ENCODE results near the gene LRRC18.

Gene LRRC18

GRCh38 chr10:48944171-48944570 is 4.5 kb upstream of the LRRC18 start:
- no peaks in the 10 kb centered on the region for H3K27me3 ChIP-seq (ENCODE audit: control insufficient read depth, insufficient read depth, low read length)
- no peak overlapping the region for H3K4me3 ChIP-seq (ENCODE audit: low read length)
- H3K36me3 ChIP-seq (ENCODE audit: control insufficient read depth, low read depth, low read length) = no peaks in the 10 kb centered on the region
- H3K4me1 ChIP-seq (ENCODE audit: control insufficient read depth, low read depth, low read length) = peaks cover 3% of the 10 kb centered on the region
- H3K27ac ChIP-seq (ENCODE audit: low read length) = no peak overlapping the region
- no peaks in the 10 kb centered on the region for H3K9me3 ChIP-seq (ENCODE audit: control insufficient read depth, low read depth, low read length)
- no peak overlapping the region for H3K9ac ChIP-seq (ENCODE audit: low read length)

DNA sequence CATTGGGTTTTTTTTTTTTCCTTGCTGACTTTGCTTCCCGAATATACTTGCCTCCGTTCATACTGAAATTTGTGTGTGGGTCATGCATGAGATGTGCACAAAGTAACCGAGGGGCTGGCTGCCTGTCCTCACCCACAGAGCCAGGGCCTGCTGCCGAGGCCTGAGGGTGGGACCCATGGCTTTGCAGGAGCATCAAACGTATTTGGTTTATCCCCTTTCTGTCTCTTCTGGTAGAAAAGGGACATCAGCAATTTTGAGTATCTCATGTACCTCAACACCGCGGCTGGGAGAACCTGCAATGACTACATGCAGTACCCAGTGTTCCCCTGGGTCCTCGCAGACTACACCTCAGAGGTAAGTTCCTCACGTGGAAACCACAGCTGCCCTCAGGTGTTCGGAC is 3.5 kb upstream of the LRRC18 start:
- Histone ChIP-seq H3K27ac (ENCODE audit: low read length) (no peak overlapping the region), H3K4me3 (ENCODE audit: low read length) (no peak overlapping the region), H3K9me3 (ENCODE audit: control insufficient read depth, low read depth, low read length) (no peaks in the 10 kb centered on the region), H3K36me3 (ENCODE audit: control insufficient read depth, low read depth, low read length) (no peaks in the 10 kb centered on the region), H3K4me1 (ENCODE audit: control insufficient read depth, low read depth, low read length) (peaks cover 3% of the 10 kb centered on the region), H3K27me3 (ENCODE audit: control insufficient read depth, insufficient read depth, low read length) (no peaks in the 10 kb centered on the region), H3K9ac (ENCODE audit: low read length) (no peak overlapping the region)

DNA sequence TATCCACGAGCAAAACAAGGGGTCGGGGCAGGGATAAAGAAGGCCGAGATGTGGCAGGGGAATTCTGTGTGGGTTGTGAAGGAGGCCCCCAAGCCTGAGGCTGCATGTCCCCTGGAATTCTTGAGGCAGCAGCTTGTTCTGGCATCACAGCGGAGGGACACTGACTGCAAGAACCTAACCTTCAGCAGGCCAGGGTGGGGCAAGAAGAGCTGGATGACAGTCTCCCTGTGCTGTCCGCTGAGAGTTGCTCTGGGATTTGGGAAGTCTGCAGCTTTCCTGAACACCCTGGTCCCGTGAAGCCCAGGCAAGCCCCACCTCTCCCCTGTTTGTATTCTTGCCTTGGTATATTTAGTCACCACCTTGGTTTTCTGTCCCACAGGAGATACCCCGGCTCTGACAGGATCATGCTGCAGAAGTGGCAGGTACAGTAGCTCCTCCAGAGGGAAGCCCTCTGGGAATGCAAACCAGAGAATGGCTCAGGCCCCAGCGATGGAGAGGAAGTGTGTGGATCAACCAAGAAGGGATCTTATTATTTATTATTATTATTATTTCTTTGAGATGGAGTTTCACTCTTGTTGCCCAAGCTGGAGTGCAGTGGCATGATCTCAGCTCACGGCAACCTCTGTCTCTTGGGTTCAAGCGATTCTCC is 1.9 kb upstream of the LRRC18 start:
- H3K9ac ChIP-seq (ENCODE audit: low read length) = no peak overlapping the region
- H3K9me3 ChIP-seq (ENCODE audit: control insufficient read depth, low read depth, low read length) = no peaks in the 10 kb centered on the region
- H3K27me3 ChIP-seq (ENCODE audit: control insufficient read depth, insufficient read depth, low read length) = no peaks in the 10 kb centered on the region
- no peak overlapping the region for H3K4me3 ChIP-seq (ENCODE audit: low read length)
- H3K27ac ChIP-seq (ENCODE audit: low read length) = no peak overlapping the region
- H3K36me3 ChIP-seq (ENCODE audit: control insufficient read depth, low read depth, low read length) = no peaks in the 10 kb centered on the region
- H3K4me1 ChIP-seq (ENCODE audit: control insufficient read depth, low read depth, low read length) = peaks cover 3% of the 10 kb centered on the region

- Histone ChIP-seq H3K4me1 (ENCODE audit: control insufficient read depth, low read depth, low read length) (peaks cover under 1% of the 10 kb centered on the region), H3K9me3 (ENCODE audit: control insufficient read depth, low read depth, low read length) (no peaks in the 10 kb centered on the region), H3K9ac (ENCODE audit: low read length) (no peak overlapping the region), H3K27me3 (ENCODE audit: control insufficient read depth, insufficient read depth, low read length) (no peaks in the 10 kb centered on the region), H3K36me3 (ENCODE audit: control insufficient read depth, low read depth, low read length) (no peaks in the 10 kb centered on the region), H3K4me3 (ENCODE audit: low read length) (no peak overlapping the region), H3K27ac (ENCODE audit: low read length) (no peak overlapping the region)
These were observed 1.3 kb upstream of the LRRC18 start for GRCh38 chr10:48940958-48941357.

DNA sequence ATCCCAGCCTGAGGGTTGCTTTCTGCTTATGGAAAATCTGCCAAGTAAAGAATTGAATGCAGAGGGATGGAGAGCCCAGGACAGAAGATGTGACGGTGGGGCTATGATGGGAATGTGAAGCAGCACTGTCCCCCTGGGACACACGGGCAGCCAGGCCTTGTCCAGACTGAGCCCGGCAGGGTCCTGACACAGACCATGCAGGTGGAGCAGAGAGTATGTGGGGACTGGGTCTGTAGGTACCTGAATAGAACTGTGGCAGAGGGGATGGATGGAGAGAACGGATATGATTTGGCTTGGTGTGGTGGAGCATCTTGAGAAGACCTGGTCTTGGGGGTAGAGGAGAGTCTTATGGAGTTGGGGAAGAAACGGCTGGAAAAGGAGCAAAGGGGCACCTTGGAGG is 732 bp upstream of the LRRC18 start:
- H3K27me3 ChIP-seq (ENCODE audit: control insufficient read depth, insufficient read depth, low read length) = no peaks in the 10 kb centered on the region
- H3K36me3 ChIP-seq (ENCODE audit: control insufficient read depth, low read depth, low read length) = no peaks in the 10 kb centered on the region
- no peak overlapping the region for H3K9ac ChIP-seq (ENCODE audit: low read length)
- no peaks in the 10 kb centered on the region for H3K9me3 ChIP-seq (ENCODE audit: control insufficient read depth, low read depth, low read length)
- no peak overlapping the region for H3K4me3 ChIP-seq (ENCODE audit: low read length)
- H3K4me1 ChIP-seq (ENCODE audit: control insufficient read depth, low read depth, low read length) = no peaks in the 10 kb centered on the region
- no peak overlapping the region for H3K27ac ChIP-seq (ENCODE audit: low read length)

GRCh38 chr10:48938990-48939536 is 577 bp downstream of the LRRC18 start:
- Histone ChIP-seq H3K4me1 (ENCODE audit: control insufficient read depth, low read depth, low read length) (no peaks in the 10 kb centered on the region), H3K4me3 (ENCODE audit: low read length) (no peak overlapping the region), H3K27ac (ENCODE audit: low read length) (no peak overlapping the region), H3K9me3 (ENCODE audit: control insufficient read depth, low read depth, low read length) (no peaks in the 10 kb centered on the region), H3K36me3 (ENCODE audit: control insufficient read depth, low read depth, low read length) (no peaks in the 10 kb centered on the region), H3K27me3 (ENCODE audit: control insufficient read depth, insufficient read depth, low read length) (no peaks in the 10 kb centered on the region), H3K9ac (ENCODE audit: low read length) (no peak overlapping the region)

DNA sequence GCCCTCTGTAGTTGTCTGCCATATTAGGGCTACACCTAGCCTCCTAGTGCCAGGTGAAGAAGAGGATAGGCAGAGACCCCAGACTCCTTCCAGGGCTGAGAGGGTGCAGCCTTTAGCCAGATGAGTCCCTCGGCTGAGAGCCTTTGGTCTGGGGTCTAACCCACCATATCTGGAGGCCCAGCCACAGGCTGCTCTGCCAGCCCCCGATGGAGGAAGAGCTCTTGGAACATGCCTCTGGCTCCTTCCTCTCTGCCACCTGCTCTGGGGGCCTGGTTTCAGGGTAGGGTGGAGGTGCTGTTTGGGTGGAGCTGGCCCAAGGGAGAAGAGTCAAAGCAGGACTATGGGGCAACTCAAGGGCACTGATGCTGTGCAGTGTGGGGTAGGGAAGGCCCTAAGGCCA is 1.4 kb downstream of the LRRC18 start:
- H3K27ac ChIP-seq (ENCODE audit: low read length) = no peak overlapping the region
- H3K4me1 ChIP-seq (ENCODE audit: control insufficient read depth, low read depth, low read length) = no peaks in the 10 kb centered on the region
- H3K36me3 ChIP-seq (ENCODE audit: control insufficient read depth, low read depth, low read length) = no peaks in the 10 kb centered on the region
- H3K4me3 ChIP-seq (ENCODE audit: low read length) = no peak overlapping the region
- H3K9ac ChIP-seq (ENCODE audit: low read length) = no peak overlapping the region
- no peaks in the 10 kb centered on the region for H3K9me3 ChIP-seq (ENCODE audit: control insufficient read depth, low read depth, low read length)
- H3K27me3 ChIP-seq (ENCODE audit: control insufficient read depth, insufficient read depth, low read length) = no peaks in the 10 kb centered on the region

DNA sequence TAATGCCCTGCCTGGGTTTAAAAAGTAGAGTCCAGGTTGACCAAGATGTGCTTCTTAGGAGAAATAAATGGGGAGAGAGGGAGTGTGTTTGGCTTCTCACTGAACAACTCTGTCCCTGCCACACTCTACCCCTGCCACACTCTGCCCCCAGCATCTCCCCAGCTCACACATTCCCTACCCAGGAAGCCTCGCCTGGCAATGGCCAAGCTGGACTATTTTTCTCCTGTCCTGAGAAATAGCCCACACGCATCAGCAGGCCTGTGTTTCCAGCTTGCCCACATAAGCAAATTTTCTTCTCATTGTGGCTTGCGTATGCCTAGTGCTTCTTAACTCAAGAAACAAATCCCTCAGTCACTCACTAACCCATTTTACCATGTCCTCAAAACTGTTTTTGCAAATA is 1.8 kb downstream of the LRRC18 start:
- Histone ChIP-seq H3K36me3 (ENCODE audit: control insufficient read depth, low read depth, low read length) (no peaks in the 10 kb centered on the region), H3K27me3 (ENCODE audit: control insufficient read depth, insufficient read depth, low read length) (no peaks in the 10 kb centered on the region), H3K9ac (ENCODE audit: low read length) (no peak overlapping the region), H3K9me3 (ENCODE audit: control insufficient read depth, low read depth, low read length) (no peaks in the 10 kb centered on the region), H3K27ac (ENCODE audit: low read length) (no peak overlapping the region), H3K4me3 (ENCODE audit: low read length) (no peak overlapping the region), H3K4me1 (ENCODE audit: control insufficient read depth, low read depth, low read length) (no peaks in the 10 kb centered on the region)

DNA sequence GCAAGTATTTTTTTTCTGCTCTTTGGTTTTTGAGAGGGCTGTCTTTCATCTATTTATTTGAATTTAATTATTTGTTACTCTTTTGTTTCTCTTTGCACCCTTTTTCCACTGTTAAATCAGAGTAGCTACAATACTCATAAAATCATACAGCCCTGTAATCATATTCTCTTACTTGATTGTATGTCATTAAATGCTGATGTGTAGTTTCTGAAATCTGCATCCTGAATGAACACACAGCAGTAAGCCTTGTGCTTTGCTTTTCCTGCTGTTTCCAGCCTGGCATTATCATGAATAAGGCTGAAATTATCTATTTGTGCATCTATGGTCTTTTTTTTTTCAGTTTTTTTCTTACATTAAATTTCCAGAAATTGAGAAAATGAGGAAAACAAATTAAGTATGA is 4.1 kb downstream of the LRRC18 start:
- no peaks in the 10 kb centered on the region for H3K9me3 ChIP-seq (ENCODE audit: control insufficient read depth, low read depth, low read length)
- H3K36me3 ChIP-seq (ENCODE audit: control insufficient read depth, low read depth, low read length) = no peaks in the 10 kb centered on the region
- H3K9ac ChIP-seq (ENCODE audit: low read length) = no peak overlapping the region
- no peak overlapping the region for H3K4me3 ChIP-seq (ENCODE audit: low read length)
- no peaks in the 10 kb centered on the region for H3K4me1 ChIP-seq (ENCODE audit: control insufficient read depth, low read depth, low read length)
- H3K27me3 ChIP-seq (ENCODE audit: control insufficient read depth, insufficient read depth, low read length) = no peaks in the 10 kb centered on the region
- H3K27ac ChIP-seq (ENCODE audit: low read length) = no peak overlapping the region

- Histone ChIP-seq H3K27ac (ENCODE audit: low read length) (no peak overlapping the region), H3K27me3 (ENCODE audit: control insufficient read depth, insufficient read depth, low read length) (no peaks in the 10 kb centered on the region), H3K9me3 (ENCODE audit: control insufficient read depth, low read depth, low read length) (no peaks in the 10 kb centered on the region), H3K4me1 (ENCODE audit: control insufficient read depth, low read depth, low read length) (no peaks in the 10 kb centered on the region), H3K36me3 (ENCODE audit: control insufficient read depth, low read depth, low read length) (no peaks in the 10 kb centered on the region), H3K4me3 (ENCODE audit: low read length) (no peak overlapping the region), H3K9ac (ENCODE audit: low read length) (no peak overlapping the region)
These were observed 4.8 kb downstream of the LRRC18 start for GRCh38 chr10:48934672-48935501.

GRCh38 chr10:48932831-48933664 is 6.6 kb downstream of the LRRC18 start:
- Histone ChIP-seq H3K36me3 (ENCODE audit: control insufficient read depth, low read depth, low read length) (no peaks in the 10 kb centered on the region), H3K27ac (ENCODE audit: low read length) (no peak overlapping the region), H3K4me3 (ENCODE audit: low read length) (no peak overlapping the region), H3K4me1 (ENCODE audit: control insufficient read depth, low read depth, low read length) (no peaks in the 10 kb centered on the region), H3K9me3 (ENCODE audit: control insufficient read depth, low read depth, low read length) (no peaks in the 10 kb centered on the region), H3K27me3 (ENCODE audit: control insufficient read depth, insufficient read depth, low read length) (no peaks in the 10 kb centered on the region), H3K9ac (ENCODE audit: low read length) (no peak overlapping the region)
